Lung (tissue), 12 donors: Measurements from ENCODE around the gene CAP1. TPM values are rescaled to one million over a fixed set of nuclear protein-coding genes. Genes with fewer than 3 reads are reported as not detected.

Experiments
- ATAC-seq: fragments of 200-7000 bp; cut with Tn5 transposase; one replicate; pipeline ENCODE4 v1.9.1; 2020; ENCODE audit warnings: moderate number of reproducible peaks; ENCODE audit not compliant: insufficient read depth, low FRiP score
- DNase-seq, 3 donors: peaks; one replicate each; pipeline ENCODE4 v3.0.0-alpha.2; 2013 to 2017
- H3K27ac ChIP-seq, 2 donors: one replicate each; pipeline ENCODE4 v1.5.1; 2013; ENCODE audit warnings: mild to moderate bottlenecking in 2 of 2, moderate library complexity in 2 of 2, control low read depth in 1 of 2, inconsistent platforms in 1 of 2, low read depth in 1 of 2, low read length in 1 of 2
- H3K27me3 ChIP-seq, 3 donors: one replicate each; pipeline ENCODE4 v1.5.1; 2013; ENCODE audit warnings: low read length in 2 of 3; ENCODE audit not compliant: control insufficient read depth in 3 of 3, insufficient read depth in 3 of 3
- H3K36me3 ChIP-seq, 4 donors: one replicate each; pipeline ENCODE4 v1.5.1; 2013; ENCODE audit warnings: low read length in 4 of 4, mild to moderate bottlenecking in 1 of 4, moderate library complexity in 1 of 4; ENCODE audit not compliant: control insufficient read depth in 4 of 4, insufficient read depth in 4 of 4
- H3K4me1 ChIP-seq, 5 donors: one replicate each; pipeline ENCODE4 v1.5.1; 2013; ENCODE audit warnings: low read length in 5 of 5, mild to moderate bottlenecking in 2 of 5, moderate library complexity in 1 of 5; ENCODE audit not compliant: control insufficient read depth in 5 of 5, insufficient read depth in 5 of 5
- H3K4me3 ChIP-seq: one replicate; pipeline ENCODE4 v1.5.1; 2013; ENCODE audit warnings: mild to moderate bottlenecking, control low read depth, moderate library complexity
- H3K9ac ChIP-seq, 2 donors: one replicate each; pipeline ENCODE4 v1.5.1; 2013; ENCODE audit warnings: low read length in 2 of 2, control low read depth in 1 of 2; ENCODE audit not compliant: insufficient read depth in 1 of 2
- H3K9me3 ChIP-seq, 4 donors: one replicate each; pipeline ENCODE4 v1.5.1; 2013; ENCODE audit warnings: low read length in 3 of 4, mild to moderate bottlenecking in 1 of 4, moderate library complexity in 1 of 4; ENCODE audit not compliant: control insufficient read depth in 4 of 4, insufficient read depth in 3 of 4
- WGBS, 2 donors: extraction: QIAGEN DNeasy Blood & Tissue Kit; methylation state at CpG; one replicate each; pipeline ENCODE4 v1.1.7; 2013; 5-methylcytosine and 5-hydroxymethylcytosine counted together
- polyA plus RNA-seq, 2 donors: library from polyadenylated mRNA; stranded (reverse); fragments of 200-250 nt; gene quantifications; one replicate each; pipeline ENCODE4 v1.2.1, GENCODE V29; 2013
- total RNA-seq, 2 donors: library from RNA; depleted of rRNA in 1 of 2; stranded (reverse); fragments of >200 nt in 1 of 2; gene quantifications; one replicate each; pipeline ENCODE4 v1.2.1, GENCODE V29; 2014 to 2021
- TF ChIP-seq, protein P1 (sequence below): IDR thresholded peaks from 2 replicates; pipeline ENCODE4 v1.5.1; 2012; ENCODE audit warnings: mild to moderate bottlenecking; ENCODE audit errors: control extremely low read depth, extremely low read depth
- donor health status: control.
- donor health status: control.
- donor health status: Bipolar disorder and iron deficiency.
- donor health status: healthy.
- donor health status: DM: yes; HTN: yes; CAD: no.

The CAP1 gene
- total and polyA plus RNA-seq, 4 donors, result 109 to 454 (median 285) TPM

- Histone ChIP-seq H3K27me3 (no peaks in the 10 kb centered on the region), H3K4me1 (peaks cover 0 to 2% (median 0%) of the 10 kb centered on the region in 5 donors), H3K9me3 (no peaks in the 10 kb centered on the region), H3K9ac (no peak overlapping the region), H3K27ac (no peak overlapping the region), H3K4me3 (no peak overlapping the region), H3K36me3 (peaks cover 14 to 34% (median 23%) of the 10 kb centered on the region in 4 donors)
- WGBS, 2 donors, result 90 to 91% methylated on average over 5 of the region's 5 CpGs
- TF ChIP-seq, protein P1, sequence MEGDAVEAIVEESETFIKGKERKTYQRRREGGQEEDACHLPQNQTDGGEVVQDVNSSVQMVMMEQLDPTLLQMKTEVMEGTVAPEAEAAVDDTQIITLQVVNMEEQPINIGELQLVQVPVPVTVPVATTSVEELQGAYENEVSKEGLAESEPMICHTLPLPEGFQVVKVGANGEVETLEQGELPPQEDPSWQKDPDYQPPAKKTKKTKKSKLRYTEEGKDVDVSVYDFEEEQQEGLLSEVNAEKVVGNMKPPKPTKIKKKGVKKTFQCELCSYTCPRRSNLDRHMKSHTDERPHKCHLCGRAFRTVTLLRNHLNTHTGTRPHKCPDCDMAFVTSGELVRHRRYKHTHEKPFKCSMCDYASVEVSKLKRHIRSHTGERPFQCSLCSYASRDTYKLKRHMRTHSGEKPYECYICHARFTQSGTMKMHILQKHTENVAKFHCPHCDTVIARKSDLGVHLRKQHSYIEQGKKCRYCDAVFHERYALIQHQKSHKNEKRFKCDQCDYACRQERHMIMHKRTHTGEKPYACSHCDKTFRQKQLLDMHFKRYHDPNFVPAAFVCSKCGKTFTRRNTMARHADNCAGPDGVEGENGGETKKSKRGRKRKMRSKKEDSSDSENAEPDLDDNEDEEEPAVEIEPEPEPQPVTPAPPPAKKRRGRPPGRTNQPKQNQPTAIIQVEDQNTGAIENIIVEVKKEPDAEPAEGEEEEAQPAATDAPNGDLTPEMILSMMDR, result no peak
- DNase-seq (no peak), ATAC-seq (no peak)
Observed at GRCh38 chr1:40090652-40091355, 50.3 kb downstream of the CAP1 start.

GRCh38 chr1:40092241-40092640 is 51.7 kb downstream of the CAP1 start:
- no peak for ATAC-seq
- Histone ChIP-seq H3K4me3 (no peak overlapping the region), H3K27ac (no peak overlapping the region), H3K9ac (no peak overlapping the region), H3K36me3 (peaks cover 14 to 34% (median 20%) of the 10 kb centered on the region in 4 donors), H3K27me3 (no peaks in the 10 kb centered on the region), H3K4me1 (peaks cover 0 to 4% (median 0%) of the 10 kb centered on the region in 5 donors), H3K9me3 (no peaks in the 10 kb centered on the region)
- WGBS, 2 donors, result 95 to 97% methylated on average over 2 of the region's 2 CpGs
- DNase-seq, result no peak
- TF ChIP-seq, protein P1, result no peak

GRCh38 chr1:40092706-40093639 is 52.4 kb downstream of the CAP1 start:
- Histone ChIP-seq H3K9me3 (no peaks in the 10 kb centered on the region), H3K4me3 (no peak overlapping the region), H3K4me1 (peaks cover 0 to 8% (median 0%) of the 10 kb centered on the region in 5 donors), H3K27ac (no peak overlapping the region), H3K36me3 (peaks cover 14 to 29% (median 20%) of the 10 kb centered on the region in 4 donors), H3K27me3 (no peaks in the 10 kb centered on the region), H3K9ac (no peak overlapping the region)
- DNase-seq, result no peak
- ATAC-seq, result no peak
- TF ChIP-seq, protein P1, result no peak
- 47 to 61% methylated on average over 6 of the region's 6 CpGs for WGBS, 2 donors
